SK-N-SH (cell line): ENCODE measurements around the gene GASK1A. TPM values are rescaled to one million over a fixed set of nuclear protein-coding genes. Genes with fewer than 3 reads are reported as not detected.
A peak's percentile ranks its signal among the peaks of the same experiment; 100 is the strongest.

Experiments used
- CTCF ChIA-PET: fragments of 300-600, 350-600 bp; formaldehyde crosslinking; extraction: SDS; loops from one replicate; lab custom pipeline; 2021; lab: Yijun Ruan, JAX
- POLR2A ChIA-PET: fragments of 350-600 bp; sonication (Branson Sonifier 250); formaldehyde crosslinking; extraction: SDS; loops from one replicate; lab custom pipeline; 2020; ENCODE audit warnings: antibody characterized with exemption, inconsistent platforms; lab: Yijun Ruan, JAX
- DNase-seq: peaks from one replicate; pipeline ENCODE4 v3.0.0; 2012
- H2AFZ ChIP-seq: fragments of 200-600 bp; sonication (generic); 2 replicates; pipeline ENCODE4 v1.8.1; 2016; ENCODE audit warnings: antibody characterized with exemption, mild to moderate bottlenecking, low read depth
- H3F3A ChIP-seq: fragments of 200-600 bp; sonication (generic); replicated peaks from 2 replicates; pipeline ENCODE3; 2016; ENCODE audit warnings: antibody characterized with exemption, mild to moderate bottlenecking; ENCODE audit not compliant: insufficient read depth
- H3K27ac ChIP-seq, 2 experiments: fragments of 200-500 bp in 1 of 2; fragments of 200-600 bp in 1 of 2; sonication (Bioruptor generic) in 1 of 2; sonication (generic), shearing (Covaris generic) in 1 of 2; 2 replicates each; pipeline versions ENCODE4 v1.5.1 to v1.6.1; 2014 to 2016; ENCODE audit warnings: low read depth in 2 of 2, inconsistent platforms in 1 of 2, low read length in 1 of 2, mild to moderate bottlenecking in 1 of 2, mixed read lengths in 1 of 2
- H3K27me3 ChIP-seq: fragments of 200-600 bp; sonication (generic), shearing (Covaris generic); 2 replicates; pipeline ENCODE4 v1.6.1; 2016; ENCODE audit warnings: mixed run types; ENCODE audit not compliant: insufficient read depth
- H3K36me3 ChIP-seq, 2 experiments: fragments of 200-500 bp in 1 of 2; fragments of 200-600 bp in 1 of 2; sonication (Bioruptor generic) in 1 of 2; sonication (generic) in 1 of 2; replicated peaks in 1 of 2; 2 replicates each; pipeline versions ENCODE3 to v1.5.1; 2014 to 2016; ENCODE audit warnings: low read length in 1 of 2, mild to moderate bottlenecking in 1 of 2; ENCODE audit not compliant: insufficient read depth in 2 of 2, control insufficient read depth in 1 of 2
- H3K4me1 ChIP-seq, 2 experiments: fragments of 200-500 bp in 1 of 2; fragments of 200-600 bp in 1 of 2; sonication (Bioruptor generic) in 1 of 2; sonication (generic), shearing (Covaris generic) in 1 of 2; 2 replicates each; pipeline versions ENCODE4 v1.5.1 to v1.6.1; 2014 to 2016; ENCODE audit warnings: low read depth in 1 of 2, low read length in 1 of 2, mixed run types in 1 of 2; ENCODE audit not compliant: insufficient read depth in 2 of 2, control insufficient read depth in 1 of 2
- H3K4me2 ChIP-seq: fragments of 200-600 bp; sonication (generic), shearing (Covaris generic); 2 replicates; pipeline ENCODE4 v1.6.1; 2017; ENCODE audit warnings: mixed run types
- H3K4me3 ChIP-seq, 2 experiments: fragments of 200-500 bp in 1 of 2; fragments of 200-600 bp in 1 of 2; sonication (Bioruptor generic) in 1 of 2; sonication (generic), shearing (Covaris generic) in 1 of 2; 2 replicates each; pipeline versions ENCODE4 v1.5.1 to v1.8.1; 2014 to 2016; ENCODE audit warnings: low read depth in 2 of 2, inconsistent platforms in 1 of 2, low read length in 1 of 2, mild to moderate bottlenecking in 1 of 2, mixed read lengths in 1 of 2, moderate library complexity in 1 of 2
- H3K79me2 ChIP-seq: fragments of 200-600 bp; sonication (generic); 2 replicates; pipeline ENCODE4 v1.8.1; 2017; ENCODE audit warnings: mild to moderate bottlenecking; ENCODE audit not compliant: insufficient read depth
- H3K9ac ChIP-seq: fragments of 200-600 bp; sonication (generic); 2 replicates; pipeline ENCODE4 v1.6.1; 2017; ENCODE audit warnings: mixed run types
- H3K9me2 ChIP-seq: fragments of 200-600 bp; sonication (generic); 2 replicates; pipeline ENCODE4 v1.6.1; 2017; ENCODE audit warnings: mixed run types
- H3K9me3 ChIP-seq: fragments of 200-600 bp; sonication (generic); 2 replicates; pipeline ENCODE4 v1.6.1; 2017; ENCODE audit warnings: mixed run types, mild to moderate bottlenecking, moderate library complexity
- H4K20me1 ChIP-seq: fragments of 200-600 bp; sonication (generic); 2 replicates; pipeline ENCODE4 v1.6.1; 2017; ENCODE audit warnings: mild to moderate bottlenecking, mixed run types; ENCODE audit not compliant: insufficient read depth
- CHD2 ChIP-seq: fragments of 150-350 bp; IDR thresholded peaks from 2 replicates; pipeline ENCODE4 v1.6.1; 2018; ENCODE audit warnings: low read length; ENCODE audit not compliant: partially characterized antibody
- FOSL2 ChIP-seq: IDR thresholded peaks from 2 replicates; pipeline ENCODE4 v1.4.0; 2012; ENCODE audit warnings: low read depth, mild to moderate bottlenecking, moderate library complexity, borderline replicate concordance
- FOXJ3 ChIP-seq: sonication (generic); formaldehyde crosslinking; IDR thresholded peaks from 2 replicates; pipeline ENCODE4 v1.5.1; 2020; ENCODE audit warnings: mild to moderate bottlenecking, missing genetic modification reagents
- NFIC ChIP-seq: IDR thresholded peaks from 2 replicates; pipeline ENCODE4 v1.4.0; 2012; ENCODE audit warnings: borderline replicate concordance
- PBX3 ChIP-seq: IDR thresholded peaks from 2 replicates; pipeline ENCODE4; 2012
- RAD21 ChIP-seq: IDR thresholded peaks from 2 replicates; pipeline ENCODE4 v1.6.1; 2012; ENCODE audit warnings: mild to moderate bottlenecking, low read length
- REST ChIP-seq: IDR thresholded peaks from 2 replicates; pipeline ENCODE4 v1.6.1; 2012; ENCODE audit warnings: mild to moderate bottlenecking, low read depth, low read length, moderate library complexity
- RFX5 ChIP-seq: IDR thresholded peaks from 2 replicates; pipeline ENCODE4 v1.6.1; 2012; ENCODE audit warnings: mild to moderate bottlenecking, improper control_type of control experiment, low read length
- TAF1 ChIP-seq: IDR thresholded peaks from 2 replicates; pipeline ENCODE4 v1.6.1; 2012; ENCODE audit warnings: low read depth, mild to moderate bottlenecking, low read length, moderate library complexity, borderline replicate concordance
- TCF12 ChIP-seq: IDR thresholded peaks from 2 replicates; pipeline ENCODE4 v1.4.0; 2012
- USF2 ChIP-seq: fragments of 150-350 bp; IDR thresholded peaks from 2 replicates; pipeline ENCODE4 v1.6.1; 2017; ENCODE audit warnings: antibody characterized with exemption, low read length, low read depth, borderline replicate concordance
- ZBTB33 ChIP-seq: IDR thresholded peaks from 2 replicates; pipeline ENCODE4 v1.4.0; 2012; ENCODE audit warnings: low read depth, borderline replicate concordance
- WGBS: methylation state at CpG from one replicate; pipeline ENCODE4 v1.1.6; 2017; ENCODE audit warnings: low lambda C conversion rate; 5-methylcytosine and 5-hydroxymethylcytosine counted together
- polyA plus RNA-seq, 3 experiments: library from polyadenylated mRNA; depleted of rRNA; stranded (reverse); fragments of >200 nt; gene quantifications; 2 replicates each; pipeline ENCODE4 v1.2.3, GENCODE V29; 2012

GASK1A gene
- polyA plus RNA-seq, 1 of the 3 experiments (the other 2 are of a cell fraction) = not detected

- no peak for TF ChIP-seq ZBTB33
- no peak for TF ChIP-seq TAF1
- TF ChIP-seq FOXJ3 (CRISPR knock-in tag) = no peak
- no peak for TF ChIP-seq CHD2
- no peak for TF ChIP-seq PBX3
- TF ChIP-seq RFX5 = no peak
- TF ChIP-seq TCF12 = no peak
- no peak for TF ChIP-seq FOSL2
Measured at GRCh38 chr3:43075904-43076661, 97.0 kb downstream of the GASK1A start (continued).

GRCh38 chr3:43076857-43077256 is 97.7 kb downstream of the GASK1A start:
- Histone ChIP-seq H2AFZ (no peak overlapping the region), H3K9ac (no peak overlapping the region), H3K36me3 (no peaks in the 10 kb centered on the region), H4K20me1 (no peaks in the 10 kb centered on the region), H3K4me2 (no peak overlapping the region), H3K27ac (no peak overlapping the region), H3K9me2 (no peaks in the 10 kb centered on the region), H3K4me3 (no peak overlapping the region), H3K79me2 (no peaks in the 10 kb centered on the region), H3F3A (no peaks in the 10 kb centered on the region), H3K4me1 (peaks cover 0 to 16% of the 10 kb centered on the region in 2 experiments; a peak in 1 of 4 replicates), H3K27me3 (no peaks in the 10 kb centered on the region), H3K9me3 (no peaks in the 10 kb centered on the region)
- peak; percentile 64 for DNase-seq
- POLR2A ChIA-PET = interaction anchor here (0.6 kb wide), 1 partner anchor 10 kb away, joined by 3 read pairs; no protein-coding TSS in a partner anchor
- TF ChIP-seq NFIC (no peak), USF2 (no peak), RAD21 (no peak), RFX5 (no peak), REST (no peak)
- 70% methylated on average over 4 of the region's 4 CpGs for WGBS
- CTCF ChIA-PET = interaction anchor here (1.7 kb wide), 1 partner anchor 115 kb away, joined by 8 read pairs; no protein-coding TSS in a partner anchor
